DMS153 (cell line): Measurements from ENCODE around the gene C14orf132.
"Not testable (repeated sequence)": the region's sequence is repeated elsewhere in the genome, so short reads cannot be mapped to it uniquely, and the experiment has no call there.

Experiments
- DNase-seq: peaks from one replicate; lab custom pipeline; 2025; lab: John Stamatoyannopoulos, UW

C14orf132 gene

GRCh38 chr14:96060186-96060933 is 21.2 kb downstream of the C14orf132 start:
- DNase-seq, result no peak

- no peak for DNase-seq
Measured at GRCh38 chr14:96062010-96062409, 22.8 kb downstream of the C14orf132 start.

- no peak for DNase-seq
Measured at GRCh38 chr14:96062506-96062905, 23.3 kb downstream of the C14orf132 start.

- no peak for DNase-seq
Measured at GRCh38 chr14:96064866-96065265, 25.7 kb downstream of the C14orf132 start.

GRCh38 chr14:96065661-96066459 is 26.7 kb downstream of the C14orf132 start:
- no peak for DNase-seq

- DNase-seq, result no peak
Measured at GRCh38 chr14:96066976-96067375, 27.8 kb downstream of the C14orf132 start.

GRCh38 chr14:96067985-96068930 is 29.1 kb downstream of the C14orf132 start:
- no peak for DNase-seq

- no peak for DNase-seq
Measured at GRCh38 chr14:96069421-96069820, 30.3 kb downstream of the C14orf132 start.

- DNase-seq, result no peak
Measured at GRCh38 chr14:96071561-96071960, 32.4 kb downstream of the C14orf132 start.

GRCh38 chr14:96072076-96072475 is 32.9 kb downstream of the C14orf132 start:
- no peak for DNase-seq

- no peak for DNase-seq
Measured at GRCh38 chr14:96072746-96073145, 33.6 kb downstream of the C14orf132 start.

GRCh38 chr14:96073260-96074039 is 34.3 kb downstream of the C14orf132 start:
- DNase-seq, result not testable (repeated sequence)

- no peak for DNase-seq
Measured at GRCh38 chr14:96077983-96078624, 38.9 kb downstream of the C14orf132 start.

- DNase-seq, result no peak
Measured at GRCh38 chr14:96078625-96079016, 39.5 kb downstream of the C14orf132 start.

GRCh38 chr14:96079066-96079465 is 39.9 kb downstream of the C14orf132 start:
- DNase-seq, result no peak

GRCh38 chr14:96080571-96080970 is 41.4 kb downstream of the C14orf132 start:
- no peak for DNase-seq

- no peak for DNase-seq
Measured at GRCh38 chr14:96081224-96081623, 42.1 kb downstream of the C14orf132 start.

- DNase-seq, result no peak
Measured at GRCh38 chr14:96081767-96082400, 42.7 kb downstream of the C14orf132 start.

- no peak for DNase-seq
Measured at GRCh38 chr14:96082420-96083300, 43.5 kb downstream of the C14orf132 start.
